ENCODE results near the gene RELN. TPM values are rescaled to one million over a fixed set of nuclear protein-coding genes. Genes with fewer than 3 reads are reported as not detected.

Gene RELN
- total RNA-seq, 4 donors from 2014 or later, result 1.0 to 3.5 (median 1.3) TPM

DNA sequence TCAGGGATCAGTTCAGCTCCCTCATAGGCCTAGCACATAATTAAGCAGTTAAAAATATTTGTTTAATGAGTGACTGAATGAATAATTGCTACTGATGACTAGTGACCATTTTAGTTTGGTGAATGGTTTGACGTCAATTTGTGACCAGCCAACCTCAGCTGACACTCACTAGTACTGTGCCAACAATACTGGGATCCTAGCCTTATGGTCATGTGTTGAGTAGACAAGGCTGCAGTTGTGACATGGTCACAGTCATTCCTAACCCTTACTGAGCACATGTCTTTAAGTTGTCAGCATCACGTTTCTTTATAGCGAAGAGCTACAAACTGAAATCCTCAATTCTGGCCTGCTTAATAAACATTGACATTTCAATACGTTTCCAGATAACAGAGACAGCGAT lies 456.5 kb downstream of the RELN start:
- DNase-seq (ENCODE audit: low spot score in 2 of 2), result no peak
- TF ChIP-seq, protein P1, sequence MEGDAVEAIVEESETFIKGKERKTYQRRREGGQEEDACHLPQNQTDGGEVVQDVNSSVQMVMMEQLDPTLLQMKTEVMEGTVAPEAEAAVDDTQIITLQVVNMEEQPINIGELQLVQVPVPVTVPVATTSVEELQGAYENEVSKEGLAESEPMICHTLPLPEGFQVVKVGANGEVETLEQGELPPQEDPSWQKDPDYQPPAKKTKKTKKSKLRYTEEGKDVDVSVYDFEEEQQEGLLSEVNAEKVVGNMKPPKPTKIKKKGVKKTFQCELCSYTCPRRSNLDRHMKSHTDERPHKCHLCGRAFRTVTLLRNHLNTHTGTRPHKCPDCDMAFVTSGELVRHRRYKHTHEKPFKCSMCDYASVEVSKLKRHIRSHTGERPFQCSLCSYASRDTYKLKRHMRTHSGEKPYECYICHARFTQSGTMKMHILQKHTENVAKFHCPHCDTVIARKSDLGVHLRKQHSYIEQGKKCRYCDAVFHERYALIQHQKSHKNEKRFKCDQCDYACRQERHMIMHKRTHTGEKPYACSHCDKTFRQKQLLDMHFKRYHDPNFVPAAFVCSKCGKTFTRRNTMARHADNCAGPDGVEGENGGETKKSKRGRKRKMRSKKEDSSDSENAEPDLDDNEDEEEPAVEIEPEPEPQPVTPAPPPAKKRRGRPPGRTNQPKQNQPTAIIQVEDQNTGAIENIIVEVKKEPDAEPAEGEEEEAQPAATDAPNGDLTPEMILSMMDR (IDR thresholded peaks at IDR 0.05), result no peak
- TF ChIP-seq POLR2A (IDR thresholded peaks at IDR 0.05), result no peak
- 79 to 83% methylated on average over 5 of the region's 5 CpGs for WGBS, 2 donors
- H3K4me3 ChIP-seq (ENCODE audit: low read depth, poor library complexity, severe bottlenecking), result no peak overlapping the region
- intact Hi-C loops (cut with DNase I; ENCODE audit: low total_unique reads), result no loop called here

DNA sequence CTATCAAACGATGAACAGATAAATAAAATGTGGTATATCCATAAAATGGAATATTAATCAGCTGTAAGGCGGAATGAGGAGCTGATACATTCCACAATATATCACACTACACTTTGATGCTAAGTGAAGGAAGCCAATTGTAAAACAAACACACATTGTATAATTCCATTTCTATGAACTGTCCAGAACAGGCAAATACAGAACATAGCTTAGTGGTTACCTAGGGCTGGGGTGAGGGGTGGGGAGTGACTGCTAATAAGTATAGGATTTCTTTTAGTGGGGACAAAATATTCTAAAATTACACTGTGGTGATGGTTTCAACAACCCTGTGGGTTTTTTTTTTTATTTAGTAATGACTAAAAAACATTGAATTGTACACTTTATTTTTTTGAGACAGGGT lies 461.3 kb downstream of the RELN start:
- H3K4me3 ChIP-seq (ENCODE audit: low read depth, poor library complexity, severe bottlenecking), result no peak overlapping the region
- intact Hi-C loops (cut with DNase I; ENCODE audit: low total_unique reads), result no loop called here
- 61 to 82% methylated on average over 2 of the region's 2 CpGs for WGBS, 2 donors
- TF ChIP-seq, protein P1 (IDR thresholded peaks at IDR 0.05), result no peak
- TF ChIP-seq POLR2A (IDR thresholded peaks at IDR 0.05), result no peak
- no peak for DNase-seq (ENCODE audit: low spot score in 2 of 2)

DNA sequence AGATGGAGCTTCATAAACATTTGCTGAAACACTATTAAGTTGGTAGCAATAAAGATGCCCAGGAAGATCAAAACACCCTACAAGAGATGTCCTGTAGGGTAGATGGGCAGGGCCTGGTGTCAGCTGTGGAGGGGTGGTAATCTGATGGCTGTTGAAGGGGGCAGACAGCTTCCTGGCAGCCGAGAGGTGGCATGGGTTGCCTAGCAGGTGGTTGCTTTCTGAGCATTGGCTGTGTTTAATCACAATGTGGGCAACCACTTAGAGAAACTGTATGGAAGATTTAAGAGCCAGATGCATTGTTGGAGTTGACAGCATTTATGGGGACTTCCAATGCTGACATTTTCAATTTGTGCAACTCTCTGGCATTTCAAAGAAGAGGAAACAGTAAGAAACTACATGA lies 463.5 kb downstream of the RELN start:
- intact Hi-C loops (cut with DNase I; ENCODE audit: low total_unique reads), result no loop called here
- 29 to 46% methylated on average over 1 of the region's 1 CpG for WGBS, 2 donors
- DNase-seq (ENCODE audit: low spot score in 2 of 2), result no peak
- H3K4me3 ChIP-seq (ENCODE audit: low read depth, poor library complexity, severe bottlenecking), result no peak overlapping the region
- TF ChIP-seq, protein P1 (IDR thresholded peaks at IDR 0.05), result no peak
- TF ChIP-seq POLR2A (IDR thresholded peaks at IDR 0.05), result no peak

DNA sequence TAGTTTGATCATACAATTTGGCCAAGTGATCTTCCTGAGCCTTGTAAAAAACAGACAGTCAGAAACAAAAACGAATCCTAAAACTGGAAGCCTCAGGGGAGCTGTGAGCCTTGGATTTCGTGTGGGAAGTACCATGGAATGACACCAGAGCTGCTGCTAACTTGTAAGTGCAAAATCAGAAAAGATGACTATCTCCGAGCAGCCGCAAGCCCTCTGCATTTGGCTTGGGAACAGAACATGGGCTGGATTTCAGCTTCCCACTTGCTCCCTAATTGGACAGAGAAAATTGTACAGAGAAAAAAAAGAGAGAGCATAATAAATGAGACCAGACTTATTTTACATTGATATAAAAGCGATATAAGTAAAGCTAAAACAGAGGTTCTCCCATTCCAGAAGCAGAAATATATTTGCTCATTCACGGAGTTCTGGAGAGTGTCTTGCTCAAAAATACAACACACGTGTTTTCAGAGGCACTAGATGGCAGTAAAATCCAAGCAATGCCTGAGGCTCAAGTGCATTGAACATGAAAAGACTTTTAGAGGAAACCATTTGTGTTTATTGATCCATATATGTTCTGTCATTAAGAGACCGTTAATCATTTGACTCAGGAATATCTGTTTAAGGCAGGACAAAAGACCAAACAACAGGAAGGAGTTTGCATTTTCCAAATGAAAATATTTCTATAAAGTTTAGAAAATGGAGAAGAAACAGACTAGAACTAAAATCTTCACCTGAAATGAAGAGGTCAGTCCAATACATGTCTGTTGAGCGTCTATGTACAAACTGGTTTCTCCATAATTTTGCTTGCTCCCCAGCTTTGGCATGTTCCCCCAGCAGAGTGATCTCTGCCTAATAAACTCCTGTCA lies 465.2 kb downstream of the RELN start:
- no peak overlapping the region for H3K4me3 ChIP-seq (ENCODE audit: low read depth, poor library complexity, severe bottlenecking)
- no peak for DNase-seq (ENCODE audit: low spot score in 2 of 2)
- WGBS, 2 donors, result 27 to 30% methylated on average over 9 of the region's 9 CpGs
- intact Hi-C loops (cut with DNase I; ENCODE audit: low total_unique reads), result no loop called here
- no peak for TF ChIP-seq POLR2A (IDR thresholded peaks at IDR 0.05)
- TF ChIP-seq, protein P1 (IDR thresholded peaks at IDR 0.05), result no peak

DNA sequence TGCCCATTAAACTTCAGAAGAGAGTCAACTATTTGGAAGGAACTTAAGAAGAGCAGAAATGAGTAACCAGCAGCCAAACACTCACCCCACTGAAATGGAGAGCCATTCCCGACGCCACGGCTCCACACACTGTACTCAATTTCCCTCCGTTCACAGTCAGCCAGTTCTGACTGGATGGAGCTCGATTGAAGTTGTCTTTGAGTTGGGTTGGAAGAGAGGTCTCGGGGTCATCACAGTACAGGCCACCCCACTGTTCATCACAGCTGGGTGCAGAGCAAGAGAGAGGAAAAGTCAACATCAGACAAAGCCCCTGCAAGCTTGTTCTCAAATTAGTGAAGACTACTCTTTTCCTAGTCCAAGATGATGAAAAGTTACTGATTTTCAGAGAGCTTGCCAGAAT lies 467.5 kb downstream of the RELN start:
- TF ChIP-seq, protein P1 (IDR thresholded peaks at IDR 0.05), result no peak
- no peak for TF ChIP-seq POLR2A (IDR thresholded peaks at IDR 0.05)
- no peak for DNase-seq (ENCODE audit: low spot score in 2 of 2)
- WGBS, 2 donors, result 76 to 83% methylated on average over 6 of the region's 6 CpGs
- intact Hi-C loops (cut with DNase I; ENCODE audit: low total_unique reads), result no loop called here
- H3K4me3 ChIP-seq (ENCODE audit: low read depth, poor library complexity, severe bottlenecking), result no peak overlapping the region

Measured in lower leg skin (tissue), 4 donors.